CD14-positive monocyte (primary cell): Measurements from ENCODE around the gene CNOT6. TPM values are rescaled to one million over a fixed set of nuclear protein-coding genes. Genes with fewer than 3 reads are reported as not detected.

Experiments used
- DNase-seq, 3 donors: peaks; one replicate each; pipeline ENCODE4 v3.0.0-alpha.2; 2011 to 2022
- H2AFZ ChIP-seq: 2 replicates; pipeline ENCODE4 v1.6.0; 2012; ENCODE audit warnings: mild to moderate bottlenecking, low read depth, low read length, inconsistent platforms; ENCODE audit not compliant: insufficient read depth, poor library complexity, severe bottlenecking
- H3K27ac ChIP-seq, 2 donors: 1 replicate in 1 of 2; 2 replicates in 1 of 2; pipeline ENCODE4 v1.5.1; 2012 to 2013; ENCODE audit warnings: low read length in 2 of 2, control low read depth in 1 of 2, inconsistent platforms in 1 of 2, low read depth in 1 of 2, mild to moderate bottlenecking in 1 of 2
- H3K27me3 ChIP-seq, 2 donors: one replicate each; pipeline versions ENCODE4 v1.6.0 to v1.6.1; 2011 to 2013; ENCODE audit warnings: low read length in 2 of 2; ENCODE audit not compliant: control insufficient read depth in 2 of 2, insufficient read depth in 2 of 2
- H3K36me3 ChIP-seq, 2 donors: replicated peaks in 1 of 2; 1 replicate in 1 of 2; 2 replicates in 1 of 2; pipeline versions ENCODE4 v1.5.1 to v1.6.1; 2012 to 2013; ENCODE audit warnings: low read length in 2 of 2, control low read depth in 1 of 2, inconsistent platforms in 1 of 2, mild to moderate bottlenecking in 1 of 2; ENCODE audit not compliant: insufficient read depth in 2 of 2, control insufficient read depth in 1 of 2
- H3K4me1 ChIP-seq, 2 donors: 1 replicate in 1 of 2; 2 replicates in 1 of 2; pipeline versions ENCODE4 v1.5.1 to v1.6.1; 2012 to 2013; ENCODE audit warnings: low read length in 2 of 2, control low read depth in 1 of 2, inconsistent platforms in 1 of 2, mild to moderate bottlenecking in 1 of 2, moderate library complexity in 1 of 2; ENCODE audit not compliant: insufficient read depth in 2 of 2, control insufficient read depth in 1 of 2
- H3K4me2 ChIP-seq: replicated peaks from 2 replicates; pipeline ENCODE3; 2012; ENCODE audit warnings: low read length, moderate library complexity, mild to moderate bottlenecking; ENCODE audit not compliant: poor library complexity, severe bottlenecking; ENCODE audit errors: extremely low read depth
- H3K4me3 ChIP-seq, 3 experiments: fragments of 200-600 bp in 1 of 3; sonication (generic) in 1 of 3; replicated peaks in 1 of 3; 1 replicate in 2 of 3; 2 replicates in 1 of 3; pipeline ENCODE4 v1.5.1; 2011 to 2013; ENCODE audit warnings: low read length in 3 of 3, mild to moderate bottlenecking in 3 of 3, control low read depth in 2 of 3, low read depth in 2 of 3, inconsistent platforms in 1 of 3, moderate library complexity in 1 of 3
- H3K79me2 ChIP-seq: 2 replicates; pipeline ENCODE4 v1.6.0; 2012; ENCODE audit warnings: mild to moderate bottlenecking, control low read depth, inconsistent platforms, low read length, moderate library complexity; ENCODE audit not compliant: insufficient read depth
- H3K9ac ChIP-seq: 2 replicates; pipeline ENCODE4 v1.6.0; 2017; ENCODE audit warnings: low read length, mild to moderate bottlenecking; ENCODE audit not compliant: insufficient read depth, poor library complexity, severe bottlenecking
- H3K9me3 ChIP-seq, 2 donors: replicated peaks in 1 of 2; 1 replicate in 1 of 2; 2 replicates in 1 of 2; pipeline versions ENCODE4 v1.5.1 to v1.6.1; 2012 to 2013; ENCODE audit warnings: low read length in 2 of 2, control low read depth in 1 of 2; ENCODE audit not compliant: control insufficient read depth in 1 of 2, insufficient read depth in 1 of 2
- H4K20me1 ChIP-seq: 2 replicates; pipeline ENCODE4 v1.6.0; 2012; ENCODE audit warnings: mild to moderate bottlenecking, low read length, control low read depth, moderate library complexity; ENCODE audit not compliant: insufficient read depth
- H3K27ac Mint-ChIP-seq, 7 donors: one replicate each; pipeline ENCODE4 v1.8.0; 2020; ENCODE audit warnings: mild to moderate bottlenecking in 7 of 7, mixed read lengths in 7 of 7, moderate library complexity in 6 of 7, inconsistent platforms in 2 of 7
- H3K27me3 Mint-ChIP-seq, 3 donors: one replicate each; pipeline ENCODE4 v1.8.0; 2021 to 2022; ENCODE audit warnings: low read depth in 3 of 3, mild to moderate bottlenecking in 3 of 3, mixed read lengths in 3 of 3, moderate library complexity in 3 of 3, inconsistent platforms in 1 of 3
- H3K36me3 Mint-ChIP-seq, 2 donors: one replicate each; pipeline ENCODE4 v1.8.0; 2020; ENCODE audit warnings: mixed read lengths in 2 of 2, inconsistent platforms in 1 of 2, mild to moderate bottlenecking in 1 of 2
- H3K4me1 Mint-ChIP-seq: one replicate; pipeline ENCODE4 v1.8.0; 2020; ENCODE audit warnings: mild to moderate bottlenecking, mixed read lengths
- H3K4me3 Mint-ChIP-seq, 2 donors: one replicate each; pipeline ENCODE4 v1.8.0; 2020; ENCODE audit warnings: mild to moderate bottlenecking in 2 of 2, mixed read lengths in 2 of 2, moderate library complexity in 1 of 2
- H3K9me3 Mint-ChIP-seq, 7 donors: one replicate each; pipeline ENCODE4 v1.8.0; 2020 to 2022; ENCODE audit warnings: mixed read lengths in 7 of 7, mild to moderate bottlenecking in 6 of 7, moderate library complexity in 6 of 7, inconsistent platforms in 2 of 7
- CTCF ChIP-seq: fragments of 200-600 bp; IDR thresholded peaks from one replicate; pipeline ENCODE4 v1.8.0; 2022; ENCODE audit warnings: antibody characterized with exemption, mild to moderate bottlenecking
- WGBS: methylation state at CpG from one replicate; pipeline ENCODE4 v1.1.5; 2013; ENCODE audit warnings: missing lambda C conversion rate; ENCODE audit not compliant: insufficient coverage; 5-methylcytosine and 5-hydroxymethylcytosine counted together
- intact Hi-C, 2 donors: fragments of 100-400 bp; cut with micrococcal nuclease; formaldehyde crosslinking; loops; one replicate each; pipeline versions ENCODE4 v1.15.0 to v1.15.1; 2023
- polyA plus RNA-seq, 3 donors: library from polyadenylated mRNA; depleted of rRNA in 1 of 3; unstranded in 2 of 3; stranded (reverse) in 1 of 3; fragments of 300-500 nt in 2 of 3; fragments of >200 nt in 1 of 3; fragmentation: Illumina TruSeq in 2 of 3; gene quantifications; 1 replicate in 2 of 3; 2 replicates in 1 of 3; pipeline ENCODE4 v1.2.3, GENCODE V29; 2012 to 2021

The CNOT6 gene
- polyA plus RNA-seq, 3 donors = 4.8 to 9.5 (median 7.7) TPM

- H3K9me3 Mint-ChIP-seq = peaks cover 0 to 9% (median 4%) of the 10 kb centered on the region in 7 donors
- no peak for DNase-seq
- H3K9me3 ChIP-seq = no peaks in the 10 kb centered on the region
- no peak overlapping the region for H3K4me2 ChIP-seq
- no peaks in the 10 kb centered on the region for H3K4me1 Mint-ChIP-seq
- H3K27ac Mint-ChIP-seq = no peak overlapping the region
- no peak for TF ChIP-seq CTCF
- no peak overlapping the region for H3K4me3 ChIP-seq
- H3K9ac ChIP-seq = no peak overlapping the region
- H3K79me2 ChIP-seq = no peaks in the 10 kb centered on the region
- H3K4me1 ChIP-seq = no peaks in the 10 kb centered on the region
- intact Hi-C loops = no loop called here
- H2AFZ ChIP-seq = no peak overlapping the region
- no peak overlapping the region for H3K4me3 Mint-ChIP-seq
- no peaks in the 10 kb centered on the region for H3K27me3 ChIP-seq
- no peak overlapping the region for H3K27ac ChIP-seq
- H3K27me3 Mint-ChIP-seq = peaks cover 2 to 10% (median 2%) of the 10 kb centered on the region in 3 donors
- no peaks in the 10 kb centered on the region for H3K36me3 ChIP-seq
- WGBS = 88% methylated on average over 17 of the region's 22 CpGs
- no peaks in the 10 kb centered on the region for H4K20me1 ChIP-seq
- no peaks in the 10 kb centered on the region for H3K36me3 Mint-ChIP-seq
Measured at GRCh38 chr5:180468732-180469585, 25.2 kb upstream of the CNOT6 start.

GRCh38 chr5:180469586-180469865 is 24.7 kb upstream of the CNOT6 start:
- Histone ChIP-seq H2AFZ (no peak overlapping the region), H3K27me3 (no peaks in the 10 kb centered on the region), H3K4me1 (no peaks in the 10 kb centered on the region), H3K4me2 (no peak overlapping the region), H3K27ac (no peak overlapping the region), H3K4me3 (no peak overlapping the region), H3K79me2 (no peaks in the 10 kb centered on the region), H3K9ac (no peak overlapping the region), H3K9me3 (no peaks in the 10 kb centered on the region), H3K36me3 (no peaks in the 10 kb centered on the region), H4K20me1 (no peaks in the 10 kb centered on the region)
- peaks cover 0 to 7% (median 4%) of the 10 kb centered on the region in 7 donors for H3K9me3 Mint-ChIP-seq
- intact Hi-C loops = no loop called here
- H3K4me3 Mint-ChIP-seq = no peak overlapping the region
- H3K27ac Mint-ChIP-seq = peak overlapping the region in 1 of 7 donors; percentile 48
- no peak for TF ChIP-seq CTCF
- DNase-seq = no peak
- peaks cover 2 to 10% (median 2%) of the 10 kb centered on the region in 3 donors for H3K27me3 Mint-ChIP-seq
- 86% methylated on average over 2 of the region's 2 CpGs for WGBS
- no peaks in the 10 kb centered on the region for H3K36me3 Mint-ChIP-seq
- H3K4me1 Mint-ChIP-seq = no peaks in the 10 kb centered on the region
